ENCODE measurements around the gene OSM.
"Not testable (repeated sequence)": the region's sequence is repeated elsewhere in the genome, so short reads cannot be mapped to it uniquely, and the experiment has no call there.

The OSM gene

GRCh38 chr22:30226192-30226832 is 40.3 kb downstream of the OSM start:
- no peak for DNase-seq (ENCODE audit: low read depth)

DNA sequence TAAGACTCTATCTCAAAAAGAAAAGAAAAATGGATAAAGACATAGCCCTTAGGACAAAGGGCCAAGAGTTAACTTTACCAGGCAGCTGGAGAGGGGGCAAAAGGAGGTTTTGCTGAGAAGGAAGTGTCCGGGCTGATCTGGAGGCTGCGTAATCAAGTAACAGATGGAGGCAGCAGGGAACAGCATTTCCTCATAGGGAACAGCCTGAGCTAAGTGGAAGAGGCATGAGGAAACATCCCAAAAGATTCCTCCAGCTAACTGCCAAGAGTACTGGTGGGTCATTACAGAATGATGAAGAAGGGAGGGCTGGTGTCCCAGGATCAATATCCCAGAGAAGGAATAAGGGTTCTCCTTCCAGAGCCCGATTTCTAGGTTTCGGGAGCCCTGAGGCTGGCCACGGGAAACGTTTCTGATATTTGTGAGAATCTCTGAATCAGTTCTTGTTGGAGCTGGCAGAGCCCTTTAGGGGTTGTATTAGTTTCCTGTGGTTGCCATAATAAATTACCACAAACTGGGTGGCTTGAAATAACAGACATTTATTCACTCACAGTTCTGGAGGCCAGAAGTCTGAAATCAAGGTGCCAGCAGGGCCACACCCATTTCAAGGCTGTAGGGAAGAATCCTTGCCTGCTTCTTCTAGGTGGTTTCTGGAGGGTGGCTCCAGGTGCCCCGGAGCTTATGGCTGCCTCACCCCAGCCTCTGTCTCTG is 41.3 kb downstream of the OSM start:
- no peak for DNase-seq (ENCODE audit: low read depth)

DNA sequence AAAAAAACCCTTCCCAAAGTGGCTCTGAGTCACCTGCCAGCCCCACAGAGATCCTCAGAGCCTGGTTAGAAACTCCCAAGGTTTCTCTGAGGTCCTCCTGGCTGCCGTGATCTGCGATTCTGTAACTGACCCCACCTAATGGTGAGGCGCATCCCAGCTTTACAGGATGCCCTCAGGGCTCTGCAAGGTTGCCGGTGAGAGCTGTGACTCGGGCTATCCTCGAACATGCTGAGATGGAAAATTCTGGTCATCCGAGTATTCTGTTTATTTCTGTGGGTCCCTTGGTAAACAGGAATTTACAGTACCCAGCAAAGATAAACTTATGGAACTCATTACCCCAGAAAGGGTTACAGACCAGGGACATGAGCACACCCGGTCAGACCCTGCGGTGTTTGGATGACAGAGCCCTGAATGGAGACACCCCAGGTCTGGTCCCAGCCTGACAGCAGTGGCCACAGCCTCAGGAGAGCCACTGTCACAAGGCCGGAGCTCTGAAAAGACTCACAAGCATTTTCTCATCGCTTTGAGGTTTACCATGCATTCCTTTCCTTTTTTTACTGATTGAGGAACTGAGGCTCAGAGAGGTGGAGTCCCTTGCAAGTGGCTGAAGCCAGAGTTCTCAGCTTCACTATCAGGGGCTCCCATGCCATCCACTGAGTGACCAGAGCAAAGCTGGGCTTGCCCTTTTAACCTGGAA is 42.3 kb downstream of the OSM start:
- no peak for DNase-seq (ENCODE audit: low read depth)

DNA sequence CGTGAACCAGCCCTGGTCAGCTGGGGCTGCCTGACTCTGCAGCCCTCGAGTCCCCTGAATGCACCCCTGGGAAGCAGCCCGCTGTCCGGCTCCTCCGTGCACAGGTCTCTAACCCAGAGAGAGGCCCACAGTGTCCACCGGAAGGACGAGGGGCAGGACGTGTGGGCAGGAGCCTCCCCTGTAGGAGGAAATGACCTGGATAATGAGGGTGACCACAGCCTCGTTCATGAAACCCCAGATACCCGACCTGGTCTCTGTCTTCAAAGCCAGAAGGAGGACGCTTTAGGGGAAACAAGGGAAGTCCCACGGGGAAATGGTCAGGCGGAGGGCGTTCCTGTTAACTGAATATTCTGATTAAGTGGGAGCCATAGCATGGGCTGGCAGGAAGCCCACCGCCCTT is 43.3 kb downstream of the OSM start:
- no peak for DNase-seq (ENCODE audit: low read depth)

- DNase-seq (ENCODE audit: low read depth), result no peak
These were observed 44.3 kb downstream of the OSM start for GRCh38 chr22:30222321-30222720.

DNA sequence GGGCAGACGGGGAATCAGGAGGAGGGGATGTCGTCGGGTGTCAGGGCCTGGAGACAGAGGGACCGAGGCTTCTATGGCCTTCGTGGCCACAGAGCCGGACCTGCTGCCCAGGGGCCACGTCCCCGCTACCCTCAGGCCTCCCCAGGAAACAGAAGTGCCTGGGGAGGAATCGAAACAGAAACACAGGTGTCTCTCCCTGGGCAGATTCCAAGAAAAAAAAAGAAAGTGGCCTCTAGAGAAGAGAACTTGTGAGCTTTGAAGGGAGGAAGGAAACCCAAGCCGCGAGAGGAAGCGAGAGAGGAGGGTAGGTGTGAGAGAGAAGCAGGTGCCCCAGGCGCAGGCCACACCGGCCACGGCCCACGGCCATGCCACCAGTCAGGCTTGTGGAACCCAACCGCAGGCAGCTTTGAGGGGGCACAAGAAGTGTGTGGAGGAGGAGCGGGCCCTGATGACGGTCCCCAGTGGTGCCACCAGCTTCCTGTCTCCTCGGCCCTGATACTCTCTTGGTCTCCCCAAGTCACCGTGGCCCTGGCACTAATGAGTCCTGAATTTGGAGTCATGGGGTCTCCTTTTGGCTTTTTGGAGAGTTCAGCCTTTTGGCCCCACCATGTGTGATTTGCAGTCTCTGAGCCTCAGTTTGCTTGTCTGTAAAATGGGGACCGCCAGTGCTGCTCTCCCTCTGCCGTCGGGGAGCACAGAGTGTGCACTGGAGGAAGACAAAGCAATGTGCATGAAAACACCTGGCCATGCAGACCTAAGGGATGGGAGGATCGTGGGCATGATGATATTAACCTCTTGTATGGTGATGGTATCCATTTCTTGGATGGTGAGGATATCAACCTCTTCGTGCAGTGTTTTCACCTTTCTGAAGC is 45.3 kb downstream of the OSM start:
- DNase-seq (ENCODE audit: low read depth), result no peak

DNA sequence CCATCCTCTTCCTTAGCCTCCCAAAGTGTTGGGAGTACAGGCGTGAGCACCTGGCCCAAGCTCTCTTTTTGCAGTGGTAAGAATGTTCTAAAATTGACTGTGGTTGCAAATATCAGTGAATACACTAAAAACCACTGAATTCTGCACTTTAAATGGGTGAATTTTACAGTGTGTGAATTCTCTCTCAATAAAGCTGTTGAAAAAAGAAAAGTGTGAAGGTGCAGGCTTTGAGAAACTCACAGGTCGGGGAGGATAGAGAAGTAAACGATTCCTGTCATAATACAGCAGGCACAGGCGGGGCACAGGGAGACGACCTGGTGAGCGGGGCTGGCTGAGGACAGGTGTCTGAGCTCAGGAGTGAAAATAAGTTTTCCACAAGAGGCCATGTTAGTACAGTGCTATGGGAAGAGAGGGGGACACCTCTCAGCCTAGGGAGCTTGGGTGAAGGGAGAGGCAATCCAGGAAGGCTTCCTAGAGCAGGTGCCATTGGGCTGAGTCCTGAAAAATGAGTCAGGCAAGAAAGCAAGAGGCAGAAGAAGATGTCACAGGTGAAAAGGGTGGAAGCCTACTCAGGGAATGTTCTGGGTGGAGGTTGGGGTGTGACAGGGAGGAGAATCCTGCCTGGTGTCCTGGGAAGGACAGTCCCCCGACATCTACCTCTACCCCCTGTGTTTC is 46.2 kb downstream of the OSM start:
- no peak for DNase-seq (ENCODE audit: low read depth)

DNA sequence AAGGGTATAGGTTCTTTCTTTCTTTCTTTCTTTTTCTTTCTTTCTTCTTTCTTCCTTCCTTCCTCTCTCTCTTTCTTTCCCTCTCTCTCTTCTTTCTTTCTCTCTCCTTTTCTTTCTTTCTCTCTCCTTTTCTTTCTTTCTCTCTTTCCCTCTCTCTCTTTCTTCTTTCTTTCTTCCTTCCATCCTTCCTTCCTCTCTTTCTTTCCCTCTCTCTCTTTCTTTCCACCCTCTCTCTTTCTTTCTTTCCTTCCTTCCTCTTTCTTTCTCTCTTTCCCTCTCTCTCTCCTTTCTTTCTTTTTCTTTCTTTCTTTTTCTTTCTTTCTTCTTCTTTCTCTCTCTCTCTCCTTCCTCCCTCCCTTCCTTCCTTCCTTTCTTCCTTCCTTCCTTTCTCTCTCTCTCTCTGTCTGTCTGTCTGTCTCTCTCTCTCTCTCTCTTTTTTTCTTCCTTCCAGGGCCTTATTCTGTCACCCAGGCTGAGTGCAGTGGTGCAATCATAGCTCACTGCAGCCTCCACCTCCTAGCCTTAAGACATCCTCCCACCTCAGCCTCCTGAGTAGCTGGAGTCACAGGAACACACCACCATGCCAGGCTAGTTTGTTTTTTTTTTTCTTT is 46.9 kb downstream of the OSM start:
- DNase-seq (ENCODE audit: low read depth), result no peak

- no peak for DNase-seq (ENCODE audit: low read depth)
These were observed 47.5 kb downstream of the OSM start for GRCh38 chr22:30219049-30219654.

- no peak for DNase-seq (ENCODE audit: low read depth)
These were observed 48.7 kb downstream of the OSM start for GRCh38 chr22:30217698-30218560.

GRCh38 chr22:30216710-30217109 is 49.9 kb downstream of the OSM start:
- no peak for DNase-seq (ENCODE audit: low read depth)

DNA sequence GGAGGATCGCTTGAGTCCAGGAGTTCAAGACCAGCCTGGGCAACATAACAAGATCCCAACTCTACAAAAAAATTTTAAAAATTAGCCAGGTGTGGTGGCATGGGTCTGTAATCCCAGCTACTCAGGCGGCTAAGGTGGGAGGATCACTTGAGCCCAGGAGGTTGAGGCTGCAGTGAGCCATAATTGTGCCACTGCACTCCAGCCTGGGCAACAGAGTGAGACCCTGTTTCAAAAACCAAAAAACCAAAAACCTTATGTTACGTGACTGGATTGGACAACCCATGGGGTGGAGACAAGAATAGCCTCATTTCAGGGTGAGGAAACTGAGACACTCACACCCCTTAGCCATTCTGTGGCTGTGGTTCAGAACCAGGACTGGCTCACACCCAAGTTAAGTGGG is 50.4 kb downstream of the OSM start:
- DNase-seq (ENCODE audit: low read depth), result not testable (repeated sequence)

GRCh38 chr22:30214703-30215407 is 51.8 kb downstream of the OSM start:
- no peak for DNase-seq (ENCODE audit: low read depth)

DNA sequence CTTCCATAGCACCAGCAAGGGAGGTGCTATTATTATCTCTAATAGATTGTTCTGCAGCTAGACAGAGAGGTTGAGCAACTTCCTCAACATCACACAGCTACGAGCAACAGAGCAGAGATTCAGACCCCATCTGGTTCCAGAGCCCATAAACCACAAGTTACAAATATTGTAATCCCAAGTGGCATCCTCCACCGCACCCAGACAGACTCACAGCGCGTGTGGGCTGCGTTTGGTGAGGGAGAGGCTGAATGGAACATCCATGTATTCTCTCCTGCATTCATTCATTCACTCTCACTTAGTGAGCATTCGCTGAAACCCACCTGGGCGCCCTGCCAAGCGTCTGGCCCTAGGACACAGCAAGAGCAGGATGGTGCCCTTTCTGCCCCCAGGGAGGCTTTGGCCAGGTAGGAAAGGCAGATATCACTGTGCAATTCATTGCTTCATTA is 53.6 kb downstream of the OSM start:
- no peak for DNase-seq (ENCODE audit: low read depth)

All from GM04503 (cell line).